ENCODE measurements around the gene KANK3. TPM values are rescaled to one million over a fixed set of nuclear protein-coding genes. Genes with fewer than 3 reads are reported as not detected.
A peak's percentile ranks its signal among the peaks of the same experiment; 100 is the strongest.

The KANK3 gene
- polyA plus RNA-seq, 2 of the 4 experiments (the other 2 are of a cell fraction), result 1.0 to 1.5 TPM

- TF ChIP-seq, protein P1, sequence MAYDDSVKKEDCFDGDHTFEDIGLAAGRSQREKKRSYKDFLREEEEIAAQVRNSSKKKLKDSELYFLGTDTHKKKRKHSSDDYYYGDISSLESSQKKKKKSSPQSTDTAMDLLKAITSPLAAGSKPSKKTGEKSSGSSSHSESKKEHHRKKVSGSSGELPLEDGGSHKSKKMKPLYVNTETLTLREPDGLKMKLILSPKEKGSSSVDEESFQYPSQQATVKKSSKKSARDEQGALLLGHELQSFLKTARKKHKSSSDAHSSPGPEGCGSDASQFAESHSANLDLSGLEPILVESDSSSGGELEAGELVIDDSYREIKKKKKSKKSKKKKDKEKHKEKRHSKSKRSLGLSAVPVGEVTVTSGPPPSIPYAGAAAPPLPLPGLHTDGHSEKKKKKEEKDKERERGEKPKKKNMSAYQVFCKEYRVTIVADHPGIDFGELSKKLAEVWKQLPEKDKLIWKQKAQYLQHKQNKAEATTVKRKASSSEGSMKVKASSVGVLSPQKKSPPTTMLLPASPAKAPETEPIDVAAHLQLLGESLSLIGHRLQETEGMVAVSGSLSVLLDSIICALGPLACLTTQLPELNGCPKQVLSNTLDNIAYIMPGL (CRISPR knock-in tag; IDR thresholded peaks at IDR 0.05; ENCODE audit: borderline replicate concordance), result no peak
Measured at GRCh38 chr19:8336660-8337059, 6.4 kb downstream of the KANK3 start (continued).

DNA sequence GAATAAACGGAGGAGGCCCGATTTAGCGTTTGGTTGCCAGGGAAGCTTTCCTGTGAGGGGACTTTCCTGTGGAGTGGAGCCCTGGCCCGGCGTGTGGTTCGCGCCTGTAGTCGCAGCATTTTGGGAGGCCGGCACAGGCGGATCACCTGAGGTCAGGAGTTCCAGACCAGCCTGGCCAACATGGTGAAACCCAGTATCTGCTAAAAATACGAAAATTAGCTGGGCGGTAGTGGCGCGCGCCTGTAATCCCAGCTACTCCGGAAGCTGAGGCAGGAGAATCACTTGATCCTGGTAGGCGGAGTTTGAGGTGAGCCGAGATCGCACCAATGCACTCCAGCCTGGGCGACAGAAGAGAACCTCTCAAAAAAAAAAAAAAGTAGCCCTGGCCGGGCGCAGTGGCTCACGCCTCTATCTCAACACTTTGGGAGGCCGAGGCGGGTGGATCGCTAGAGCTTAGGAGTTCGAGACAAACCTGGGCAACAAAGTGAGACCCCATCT, 6.9 kb downstream of the KANK3 start:
- TF ChIP-seq TFCP2L1 (CRISPR knock-in tag; IDR thresholded peaks at IDR 0.05) (no peak), RAD21 (conservative IDR thresholded peaks at IDR 0.05 in 1 of 2, IDR thresholded peaks at IDR 0.05 in 1 of 2) (no peak), EP300 (IDR thresholded peaks at IDR 0.05) (no peak), RCOR1 (IDR thresholded peaks at IDR 0.05; ENCODE audit: low read depth, low read length) (no peak), CHD2 (IDR thresholded peaks at IDR 0.05; ENCODE audit: low read length, partially characterized antibody) (no peak), NFE2L2 (conservative IDR thresholded peaks at IDR 0.05; ENCODE audit: low read length) (no peak), FOSB (CRISPR knock-in tag; IDR thresholded peaks at IDR 0.05) (no peak), JUNB (IDR thresholded peaks at IDR 0.05) (no peak), ESRRA (IDR thresholded peaks at IDR 0.05; ENCODE audit: borderline replicate concordance, low read length) (no peak), RNF2 (IDR thresholded peaks at IDR 0.05; ENCODE audit: borderline replicate concordance, low read depth) (no peak), POLR2AphosphoS2 (conservative IDR thresholded peaks at IDR 0.05; ENCODE audit: low read length) (no peak), RARB (CRISPR knock-in tag; IDR thresholded peaks at IDR 0.05) (no peak), CBX8 (IDR thresholded peaks at IDR 0.05) (no peak), POLR2A (IDR thresholded peaks at IDR 0.05; ENCODE audit: low read length) (no peak), KDM5A (IDR thresholded peaks at IDR 0.05) (no peak), E2F6 (IDR thresholded peaks at IDR 0.05; ENCODE audit: borderline replicate concordance, low read depth) (no peak)
- TF ChIP-seq, protein P2, sequence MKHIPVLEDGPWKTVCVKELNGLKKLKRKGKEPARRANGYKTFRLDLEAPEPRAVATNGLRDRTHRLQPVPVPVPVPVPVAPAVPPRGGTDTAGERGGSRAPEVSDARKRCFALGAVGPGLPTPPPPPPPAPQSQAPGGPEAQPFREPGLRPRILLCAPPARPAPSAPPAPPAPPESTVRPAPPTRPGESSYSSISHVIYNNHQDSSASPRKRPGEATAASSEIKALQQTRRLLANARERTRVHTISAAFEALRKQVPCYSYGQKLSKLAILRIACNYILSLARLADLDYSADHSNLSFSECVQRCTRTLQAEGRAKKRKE (CRISPR knock-in tag; IDR thresholded peaks at IDR 0.05; ENCODE audit: low read depth), result no peak
- Histone ChIP-seq H3K4me1 (peaks cover 10% of the 10 kb centered on the region; the same call in 2 of the 3 replicates), H3K4me3 (no peak overlapping the region), H3K9me3 (no peaks in the 10 kb centered on the region), H3K27ac (no peak overlapping the region), H3K4me2 (peak overlapping the region; percentile 95)
- DNase-seq (ENCODE audit: low read depth in 1 of 2, low spot score in 1 of 2), result no peak
- no peak for ATAC-seq
- FAIRE-seq, result no peak
- POLR2A ChIA-PET, result interaction anchor here (0.5 to 2.9 kb wide), 5 partner anchors 13 to 177 kb away, joined by 3 to 20 read pairs (median 8); partner anchors contain the start of genes ANGPTL4, NDUFA7, RPS28 and ZNF414
- CTCF ChIA-PET, result interaction anchor here (0.6 to 4.7 kb wide), 8 partner anchors 10 to 171 kb away, joined by 3 to 29 read pairs (median 5); partner anchors contain the start of genes MARCHF2, NDUFA7 and RPS28
- WGBS (ENCODE audit: missing lambda C conversion rate), result 79% methylated on average over 25 of the region's 27 CpGs

DNA sequence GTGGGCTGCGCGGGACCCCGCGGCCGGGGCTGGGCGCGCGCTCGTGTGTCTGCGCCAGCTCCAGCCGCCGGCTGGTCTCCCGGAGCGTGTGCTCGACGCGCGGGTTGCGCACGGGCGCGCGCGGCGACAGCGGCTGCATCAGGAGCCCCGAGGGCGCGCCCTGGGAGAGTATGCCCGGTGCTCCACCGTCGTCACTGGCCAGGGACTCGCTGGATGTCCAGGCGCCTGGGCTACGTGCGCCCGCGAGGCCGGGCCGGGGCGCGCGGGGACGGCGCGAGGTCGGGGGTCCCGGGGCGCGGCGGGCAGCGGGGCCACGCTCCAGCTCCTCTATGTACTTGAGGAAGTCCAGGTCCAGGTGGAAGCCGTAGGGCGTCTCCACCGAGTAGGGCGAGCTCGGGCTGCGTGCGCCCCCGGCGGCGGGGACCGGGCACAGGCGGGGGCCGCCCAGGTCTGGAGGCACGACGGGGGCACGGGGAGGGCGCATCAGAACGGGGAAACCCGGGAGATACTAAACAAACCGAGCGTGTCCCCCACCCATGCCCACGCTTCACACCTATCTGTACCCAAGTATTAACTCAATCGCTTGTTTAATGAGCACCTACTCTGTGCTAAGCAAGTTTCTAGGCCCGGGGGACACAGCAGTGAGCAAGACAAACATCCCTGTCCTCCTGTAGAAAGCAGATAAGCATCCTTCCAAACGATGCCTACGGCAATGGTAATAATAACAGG, 7.6 kb downstream of the KANK3 start:
- peak; percentile 72 to 77 for ATAC-seq
- Histone ChIP-seq H3K27ac (peak overlapping the region; percentile 89 to 95), H3K4me2 (peak overlapping the region; percentile 95), H3K4me1 (peaks cover 7% of the 10 kb centered on the region; the same call in 2 of the 3 replicates), H3K9me3 (no peaks in the 10 kb centered on the region), H3K4me3 (peak overlapping the region; percentile 56)
- ChIA-PET CTCF (interaction anchor here (0.5 to 4.7 kb wide), 13 partner anchors 8 to 253 kb away, joined by 3 to 29 read pairs (median 6); partner anchors contain the start of genes ANGPTL4, KANK3, MARCHF2 and NDUFA7), POLR2A (interaction anchor here (0.5 to 2.9 kb wide), 8 partner anchors 9 to 178 kb away, joined by 3 to 20 read pairs (median 6); partner anchors contain the start of genes ANGPTL4, NDUFA7, RAB11B and RPS28)
- TF ChIP-seq CTCF (IDR thresholded peaks at IDR 0.05) (peak; percentile 40), ZFP36 (IDR thresholded peaks at IDR 0.05; ENCODE audit: borderline replicate concordance, partially characterized antibody) (no peak)
- DNase-seq (ENCODE audit: low read depth in 1 of 2, low spot score in 1 of 2), result peak; percentile 38 to 66
- 29% methylated on average over 15 of the region's 79 CpGs for WGBS (ENCODE audit: missing lambda C conversion rate)
- no peak for FAIRE-seq
